Subcutaneous adipose tissue (tissue), 4 donors: ENCODE data around the gene SPTBN5. TPM values are rescaled to one million over a fixed set of nuclear protein-coding genes. Genes with fewer than 3 reads are reported as not detected.

Source experiments
- total RNA-seq, 4 donors: library from RNA; depleted of rRNA; stranded (reverse); fragments of >200 nt; gene quantifications; one replicate each; pipeline ENCODE4 v1.1.0, GENCODE V29; 2016
- TF ChIP-seq, protein P1 (sequence below): fragments of 450-650 bp; IDR thresholded peaks from one replicate; pipeline ENCODE4 v1.5.1; 2016; ENCODE audit warnings: low read depth, mild to moderate bottlenecking, control low read depth, antibody characterized with exemption, moderate library complexity

SPTBN5 gene
- total RNA-seq, 4 donors from 2014 or later: 0.17 to 1.5 (median 0.52) TPM

DNA sequence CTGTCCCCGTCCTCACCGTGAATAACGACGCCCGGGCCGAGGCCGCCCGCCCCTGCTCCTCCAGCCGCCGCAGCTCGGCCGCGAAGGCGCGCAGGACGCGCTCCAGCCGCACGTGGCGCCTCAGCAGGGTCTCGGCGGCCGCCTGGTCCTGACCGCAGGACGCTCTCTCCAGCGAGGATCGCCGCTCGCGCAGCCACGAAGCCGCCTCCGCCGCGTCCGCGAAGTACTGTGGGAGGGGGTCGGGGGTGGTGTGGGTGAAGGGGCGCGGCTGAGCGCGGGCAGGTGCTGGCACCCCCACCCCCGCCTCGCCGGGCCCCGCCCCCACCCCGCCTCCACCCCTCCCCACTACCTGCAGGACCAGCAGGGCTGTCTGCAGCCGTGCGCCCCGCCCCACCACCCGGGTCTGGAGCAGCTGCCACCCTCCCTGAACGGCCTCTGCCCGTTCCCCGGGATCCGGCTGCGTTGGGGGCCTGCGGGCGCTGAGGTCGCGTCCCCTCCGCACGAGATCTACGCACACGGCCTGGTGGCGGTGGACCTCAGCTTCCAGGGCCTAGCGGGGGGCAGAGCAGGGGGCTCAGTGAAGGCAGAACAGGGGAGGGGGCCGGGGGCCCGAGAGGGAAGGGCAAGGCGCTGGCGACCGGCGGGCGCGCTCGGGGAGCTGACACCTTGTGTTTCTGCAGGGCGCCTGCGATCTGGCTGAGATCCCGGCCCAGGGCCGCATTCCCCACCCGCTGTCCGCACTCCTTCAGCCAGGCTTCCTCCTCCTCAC lies 11.7 kb downstream of the SPTBN5 start:
- TF ChIP-seq, protein P1, sequence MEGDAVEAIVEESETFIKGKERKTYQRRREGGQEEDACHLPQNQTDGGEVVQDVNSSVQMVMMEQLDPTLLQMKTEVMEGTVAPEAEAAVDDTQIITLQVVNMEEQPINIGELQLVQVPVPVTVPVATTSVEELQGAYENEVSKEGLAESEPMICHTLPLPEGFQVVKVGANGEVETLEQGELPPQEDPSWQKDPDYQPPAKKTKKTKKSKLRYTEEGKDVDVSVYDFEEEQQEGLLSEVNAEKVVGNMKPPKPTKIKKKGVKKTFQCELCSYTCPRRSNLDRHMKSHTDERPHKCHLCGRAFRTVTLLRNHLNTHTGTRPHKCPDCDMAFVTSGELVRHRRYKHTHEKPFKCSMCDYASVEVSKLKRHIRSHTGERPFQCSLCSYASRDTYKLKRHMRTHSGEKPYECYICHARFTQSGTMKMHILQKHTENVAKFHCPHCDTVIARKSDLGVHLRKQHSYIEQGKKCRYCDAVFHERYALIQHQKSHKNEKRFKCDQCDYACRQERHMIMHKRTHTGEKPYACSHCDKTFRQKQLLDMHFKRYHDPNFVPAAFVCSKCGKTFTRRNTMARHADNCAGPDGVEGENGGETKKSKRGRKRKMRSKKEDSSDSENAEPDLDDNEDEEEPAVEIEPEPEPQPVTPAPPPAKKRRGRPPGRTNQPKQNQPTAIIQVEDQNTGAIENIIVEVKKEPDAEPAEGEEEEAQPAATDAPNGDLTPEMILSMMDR: no peak

DNA sequence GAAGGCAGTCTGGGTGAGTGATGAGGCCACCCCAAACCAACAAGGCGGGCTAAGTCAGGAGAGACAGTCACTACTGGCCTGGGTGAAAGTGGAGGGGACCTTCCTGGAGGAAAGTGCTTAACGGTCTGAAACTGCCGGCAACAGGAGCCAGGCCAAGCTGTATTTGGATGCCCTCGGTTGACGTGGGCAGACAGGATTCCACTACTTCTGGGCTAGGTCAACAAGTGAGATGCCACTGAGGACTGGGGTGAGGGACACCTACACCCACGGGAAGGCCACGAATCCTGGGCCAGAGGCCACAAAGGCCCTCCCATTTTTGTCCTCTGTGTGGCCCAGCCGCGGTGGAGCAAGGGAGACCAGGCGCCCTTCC lies 12.3 kb downstream of the SPTBN5 start:
- TF ChIP-seq, protein P1: no peak

- TF ChIP-seq, protein P1: no peak
Observed at GRCh38 chr15:41881086-41881485, 12.8 kb downstream of the SPTBN5 start.

DNA sequence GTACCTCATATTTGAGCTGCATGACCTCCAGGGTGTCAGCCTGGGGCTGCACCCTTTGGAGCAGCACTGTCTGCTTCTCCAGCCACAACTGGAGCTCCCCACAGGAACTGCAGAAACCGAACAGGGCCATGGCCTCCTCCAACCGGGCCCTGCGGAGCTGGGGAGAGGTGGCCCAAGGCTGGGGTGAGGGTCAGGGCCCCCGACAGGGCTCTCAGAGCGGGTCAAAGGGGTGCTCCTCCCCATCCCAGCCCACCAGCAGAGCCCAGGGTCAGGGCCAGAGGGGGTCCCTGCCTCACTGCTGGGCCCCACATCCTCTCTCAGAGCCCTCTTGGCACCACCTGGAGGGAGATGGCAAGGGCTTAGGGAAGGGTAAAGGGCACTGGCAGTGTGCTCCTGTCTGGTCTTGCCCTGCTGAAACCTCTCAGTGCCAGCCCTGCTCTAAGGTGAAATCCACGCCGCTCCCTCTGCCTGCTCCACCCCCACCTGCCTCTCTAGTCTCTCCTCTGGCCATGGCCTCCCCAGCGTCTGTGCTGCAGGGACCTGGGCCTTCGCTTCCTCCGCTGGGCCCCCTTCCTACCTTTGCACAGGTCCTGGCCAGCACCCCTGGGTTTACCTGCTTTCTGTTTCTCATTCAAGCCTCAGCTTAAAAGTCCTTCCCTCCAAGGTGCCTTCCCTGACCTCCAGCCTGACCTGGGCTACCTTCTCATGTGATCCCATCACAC lies 13.5 kb downstream of the SPTBN5 start:
- TF ChIP-seq, protein P1: no peak

- TF ChIP-seq, protein P1: no peak
Observed at GRCh38 chr15:41879321-41879845, 14.5 kb downstream of the SPTBN5 start.

DNA sequence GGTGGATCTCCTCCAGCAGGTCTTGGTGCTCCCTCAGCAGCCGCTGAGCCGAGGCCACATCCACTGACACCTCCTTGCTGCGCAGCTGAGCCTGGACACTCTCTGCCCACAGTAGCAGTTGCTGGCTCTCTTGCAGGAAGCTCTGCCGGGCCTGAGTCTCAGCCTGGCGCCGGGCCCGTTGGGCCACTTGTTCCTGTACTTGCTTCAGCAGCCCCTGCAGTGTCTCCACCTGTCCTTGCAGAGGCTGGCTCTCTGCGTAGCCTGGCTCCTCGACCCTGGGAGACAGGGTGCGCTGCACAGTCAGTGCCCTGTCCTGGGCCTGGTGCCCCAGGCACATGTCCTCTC lies 15.5 kb downstream of the SPTBN5 start:
- TF ChIP-seq, protein P1: no peak

GRCh38 chr15:41877631-41878354 lies 16.1 kb downstream of the SPTBN5 start:
- TF ChIP-seq, protein P1: no peak
